ENCODE results near the gene EFL1. TPM values are rescaled to one million over a fixed set of nuclear protein-coding genes. Genes with fewer than 3 reads are reported as not detected.

EFL1 gene
- total RNA-seq, 1 donor from 2014 or later: 29.3 TPM

Small RNAs within 50 kb of the gene (small RNA-seq; reads per million reads assigned to genes)
- 0.08 reads per million for gene RNU1-77P (ENCODE audit: low replicate concordance)

Other genes starting within 250 kb of the EFL1 start
- gene MEX3B, start 216.7 kb downstream of the EFL1 start, total RNA-seq: 55.3 TPM
- 4.7 TPM for gene SAXO2, start 84 bp upstream of the EFL1 start, total RNA-seq
- 6.4 TPM for gene GOLGA6L10, start 86.7 kb upstream of the EFL1 start, total RNA-seq
- gene GOLGA6L9, start 167.1 kb upstream of the EFL1 start, total RNA-seq: 7.9 TPM